OCI-LY1 (cell line): ENCODE measurements around the gene DLEC1.
"Not testable (repeated sequence)": the region's sequence is repeated elsewhere in the genome, so short reads cannot be mapped to it uniquely, and the experiment has no call there.

ENCODE experiments used
- H2AFZ ChIP-seq: fragments of 200-600 bp; sonication (generic), shearing (Covaris generic); 2 replicates; pipeline ENCODE4 v1.6.0; 2014; ENCODE audit warnings: antibody characterized with exemption, mild to moderate bottlenecking, low read length
- H3F3A ChIP-seq: fragments of 200-600 bp; sonication (generic), shearing (Covaris generic); 2 replicates; pipeline ENCODE4 v1.6.0; 2014; ENCODE audit warnings: mild to moderate bottlenecking, antibody characterized with exemption, low read length, moderate library complexity; ENCODE audit not compliant: insufficient read depth
- H3K27ac ChIP-seq: fragments of 200-600 bp; sonication (generic); 2 replicates; pipeline ENCODE4 v1.5.1; 2014; ENCODE audit warnings: low read length, mixed run types, mild to moderate bottlenecking, low read depth; ENCODE audit not compliant: poor library complexity, severe bottlenecking
- H3K27me3 ChIP-seq: fragments of 200-600 bp; sonication (generic); 2 replicates; pipeline ENCODE4 v1.6.0; 2014; ENCODE audit warnings: antibody characterized with exemption, mild to moderate bottlenecking, low read length, moderate library complexity; ENCODE audit not compliant: insufficient read depth
- H3K36me3 ChIP-seq: fragments of 200-600 bp; sonication (generic); 2 replicates; pipeline ENCODE4 v1.6.1; 2014; ENCODE audit warnings: mild to moderate bottlenecking, antibody characterized with exemption, low read length, moderate library complexity, mixed read lengths; ENCODE audit not compliant: insufficient read depth
- H3K4me1 ChIP-seq: fragments of 200-600 bp; sonication (generic); 2 replicates; pipeline ENCODE4 v1.5.1; 2014; ENCODE audit warnings: mild to moderate bottlenecking, low read length, moderate library complexity; ENCODE audit not compliant: insufficient read depth, severe bottlenecking
- H3K4me2 ChIP-seq: fragments of 200-600 bp; sonication (generic), shearing (Covaris generic); 2 replicates; pipeline ENCODE4 v1.6.1; 2014; ENCODE audit warnings: low read length
- H3K4me3 ChIP-seq: fragments of 200-600 bp; sonication (generic); 2 replicates; pipeline ENCODE4 v1.5.1; 2014; ENCODE audit warnings: low read length, low read depth, mild to moderate bottlenecking, mixed read lengths; ENCODE audit not compliant: poor library complexity, severe bottlenecking
- H3K79me2 ChIP-seq: fragments of 200-600 bp; shearing (Covaris generic); 2 replicates; pipeline ENCODE4 v1.6.1; 2016; ENCODE audit warnings: mixed run types, low read length, mixed read lengths; ENCODE audit not compliant: insufficient read depth
- H3K9ac ChIP-seq: fragments of 200-600 bp; sonication (generic), shearing (Covaris generic); 2 replicates; pipeline ENCODE4 v1.6.1; 2014; ENCODE audit warnings: mild to moderate bottlenecking, low read length, mixed read lengths
- H3K9me2 ChIP-seq: fragments of 200-600 bp; sonication (generic), shearing (Covaris generic); 2 replicates; pipeline ENCODE4 v1.6.1; 2014; ENCODE audit warnings: low read depth, mild to moderate bottlenecking, low read length, mixed read lengths
- H3K9me3 ChIP-seq: fragments of 200-600 bp; shearing (Covaris generic); 2 replicates; pipeline ENCODE4 v1.6.1; 2014; ENCODE audit warnings: low read length, mixed read lengths
- H4K20me1 ChIP-seq: fragments of 200-600 bp; sonication (generic), shearing (Covaris generic); 2 replicates; pipeline ENCODE4 v1.6.0; 2016; ENCODE audit warnings: mild to moderate bottlenecking, low read length; ENCODE audit not compliant: insufficient read depth
- CTCF ChIP-seq: fragments of 200-600 bp; sonication (generic), shearing (Covaris generic); IDR thresholded peaks from 2 replicates; pipeline ENCODE4 v1.5.1; 2017; ENCODE audit warnings: mild to moderate bottlenecking, antibody characterized with exemption, low read length, moderate library complexity, mixed read lengths
- EZH2 ChIP-seq: fragments of 200-600 bp; sonication (generic), shearing (Covaris generic); IDR thresholded peaks from 2 replicates; pipeline ENCODE4 v1.8.0; 2017; ENCODE audit warnings: borderline replicate concordance, mixed run types, mild to moderate bottlenecking, antibody characterized with exemption, low read length, moderate library complexity, mixed read lengths

Gene DLEC1

GRCh38 chr3:38067508-38068233 lies 28.7 kb downstream of the DLEC1 start:
- no peak overlapping the region for H3K4me3 ChIP-seq
- H3K9me2 ChIP-seq, result no peaks in the 10 kb centered on the region
- H3K4me2 ChIP-seq, result no peak overlapping the region
- no peak overlapping the region for H2AFZ ChIP-seq
- H4K20me1 ChIP-seq, result no peaks in the 10 kb centered on the region
- no peaks in the 10 kb centered on the region for H3F3A ChIP-seq
- no peaks in the 10 kb centered on the region for H3K27me3 ChIP-seq
- no peaks in the 10 kb centered on the region for H3K79me2 ChIP-seq
- H3K4me1 ChIP-seq, result no peaks in the 10 kb centered on the region
- H3K9ac ChIP-seq, result no peak overlapping the region
- 0 out of 2 replicates have a peak, but pooled peaks cover 3% of the 10 kb centered on the region for H3K9me3 ChIP-seq
- no peak for TF ChIP-seq CTCF
- no peak for TF ChIP-seq EZH2
- H3K27ac ChIP-seq, result no peak overlapping the region
- no peaks in the 10 kb centered on the region for H3K36me3 ChIP-seq

DNA sequence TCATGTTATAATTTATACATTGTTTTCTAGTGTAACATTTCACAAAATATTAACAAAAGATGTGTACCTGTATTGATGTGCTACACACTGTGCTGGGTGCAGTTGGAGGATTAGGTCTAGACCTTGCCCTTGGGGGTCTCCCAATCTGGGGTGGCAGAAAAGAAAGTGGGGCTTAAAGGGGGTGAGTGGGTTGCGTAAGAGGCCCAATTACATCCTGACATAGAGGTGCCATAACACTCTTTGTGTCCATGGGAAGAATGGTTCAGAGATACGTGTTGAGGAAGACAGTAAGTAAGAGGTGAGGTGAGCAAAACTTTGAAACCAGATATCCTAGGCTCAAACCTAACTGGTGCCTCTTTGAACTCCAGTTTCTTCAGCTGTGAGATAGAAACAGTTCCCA lies 31.0 kb downstream of the DLEC1 start:
- H3K36me3 ChIP-seq, result no peaks in the 10 kb centered on the region
- TF ChIP-seq CTCF (no peak), EZH2 (no peak)
- H3K4me2 ChIP-seq, result no peak overlapping the region

DNA sequence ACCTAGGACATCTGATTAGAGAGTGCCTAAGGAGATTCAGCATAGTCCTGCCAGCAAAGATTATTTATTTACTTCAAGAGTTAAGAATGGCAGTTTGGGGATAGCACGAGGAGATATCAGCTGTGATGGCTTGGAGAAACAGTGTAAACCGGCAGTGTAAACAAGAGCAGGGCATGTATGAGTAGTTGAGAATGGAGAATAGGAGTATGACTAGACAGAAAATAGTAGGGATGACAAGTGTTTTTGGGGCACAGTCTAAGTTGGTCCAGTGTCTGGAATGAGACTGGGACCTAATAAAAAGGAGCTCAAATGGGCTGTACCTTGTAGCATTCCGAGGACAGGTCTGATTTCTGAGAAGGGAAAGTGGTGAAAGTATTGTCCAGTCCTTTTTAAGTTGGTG lies 38.1 kb downstream of the DLEC1 start:
- not testable (repeated sequence) for H3K36me3 ChIP-seq, H3K9me3 ChIP-seq, H3K4me1 ChIP-seq, H3K9ac ChIP-seq, H3K4me3 ChIP-seq, H3F3A ChIP-seq, H3K9me2 ChIP-seq, H2AFZ ChIP-seq, H4K20me1 ChIP-seq, H3K27me3 ChIP-seq, H3K79me2 ChIP-seq, H3K27ac ChIP-seq, H3K4me2 ChIP-seq

More for the DNA sequence above, 31.0 kb downstream of the DLEC1 start:
- H3K9ac ChIP-seq, result no peak overlapping the region
- no peak overlapping the region for H2AFZ ChIP-seq
- no peaks in the 10 kb centered on the region for H3K27me3 ChIP-seq
- 0 out of 2 replicates have a peak, but pooled peaks cover 3% of the 10 kb centered on the region for H3K9me3 ChIP-seq
- no peak overlapping the region for H3K27ac ChIP-seq
- no peaks in the 10 kb centered on the region for H4K20me1 ChIP-seq
- H3K79me2 ChIP-seq, result no peaks in the 10 kb centered on the region
- no peaks in the 10 kb centered on the region for H3K4me1 ChIP-seq
- H3K4me3 ChIP-seq, result no peak overlapping the region
- no peaks in the 10 kb centered on the region for H3F3A ChIP-seq
- H3K9me2 ChIP-seq, result no peaks in the 10 kb centered on the region

DNA sequence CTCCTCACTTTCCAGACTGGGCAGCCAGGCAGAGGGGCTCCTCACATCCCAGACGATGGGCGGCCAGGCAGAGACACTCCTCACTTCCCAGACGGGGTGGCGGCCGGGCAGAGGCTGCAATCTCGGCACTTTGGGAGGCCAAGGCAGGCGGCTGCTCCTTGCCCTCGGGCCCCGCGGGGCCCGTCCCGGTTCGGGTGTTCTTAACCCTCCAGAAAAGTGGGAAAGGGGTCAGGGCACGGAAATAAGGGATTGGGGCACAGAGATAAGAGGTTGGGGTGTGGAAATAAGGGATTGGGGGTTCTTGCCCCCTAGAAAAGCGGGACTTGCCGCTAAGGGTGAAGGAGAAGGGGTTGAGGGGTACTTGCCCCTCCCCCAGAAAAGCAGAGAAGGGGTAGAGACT lies 43.3 kb downstream of the DLEC1 start:
- H3K4me1 ChIP-seq, H3K27me3 ChIP-seq, H3K27ac ChIP-seq, H3K9ac ChIP-seq, H3K36me3 ChIP-seq, H3K9me3 ChIP-seq, H4K20me1 ChIP-seq, H2AFZ ChIP-seq, H3K79me2 ChIP-seq, H3F3A ChIP-seq, H3K4me3 ChIP-seq, H3K9me2 ChIP-seq, H3K4me2 ChIP-seq: not testable (repeated sequence)

DNA sequence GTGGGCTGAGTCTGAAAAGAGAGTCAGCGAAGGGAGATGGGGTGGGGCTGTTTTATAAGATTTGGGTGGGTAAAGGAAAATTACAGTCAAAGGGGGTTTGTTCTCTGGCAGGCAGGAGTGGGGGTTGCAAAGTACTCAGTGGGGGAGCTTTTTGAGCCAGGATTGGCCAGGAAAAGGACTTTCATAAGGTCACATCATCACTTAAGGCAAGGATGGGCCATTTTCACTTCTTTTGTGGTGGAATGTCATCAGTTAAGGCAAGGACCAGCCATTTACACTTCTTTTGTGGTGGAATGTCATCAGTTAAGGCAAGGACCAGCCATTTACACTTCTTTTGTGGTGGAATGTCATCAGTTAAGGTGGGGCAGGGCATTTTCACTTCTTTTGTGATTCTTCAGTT lies 44.2 kb downstream of the DLEC1 start:
- H3K9me3 ChIP-seq, H3K36me3 ChIP-seq, H3K9ac ChIP-seq, H3K4me2 ChIP-seq, H3K9me2 ChIP-seq, H3K4me3 ChIP-seq, H3K79me2 ChIP-seq, H2AFZ ChIP-seq, H3K27ac ChIP-seq, H4K20me1 ChIP-seq, H3F3A ChIP-seq, H3K4me1 ChIP-seq, H3K27me3 ChIP-seq: not testable (repeated sequence)
